ENCODE measurements around the gene DDX11.
"Not testable (repeated sequence)": the region's sequence is repeated elsewhere in the genome, so short reads cannot be mapped to it uniquely, and the experiment has no call there.

Gene DDX11

GRCh38 chr12:31100503-31101208 is 27.0 kb downstream of the DDX11 start:
- not testable (repeated sequence) for DNase-seq

DNA sequence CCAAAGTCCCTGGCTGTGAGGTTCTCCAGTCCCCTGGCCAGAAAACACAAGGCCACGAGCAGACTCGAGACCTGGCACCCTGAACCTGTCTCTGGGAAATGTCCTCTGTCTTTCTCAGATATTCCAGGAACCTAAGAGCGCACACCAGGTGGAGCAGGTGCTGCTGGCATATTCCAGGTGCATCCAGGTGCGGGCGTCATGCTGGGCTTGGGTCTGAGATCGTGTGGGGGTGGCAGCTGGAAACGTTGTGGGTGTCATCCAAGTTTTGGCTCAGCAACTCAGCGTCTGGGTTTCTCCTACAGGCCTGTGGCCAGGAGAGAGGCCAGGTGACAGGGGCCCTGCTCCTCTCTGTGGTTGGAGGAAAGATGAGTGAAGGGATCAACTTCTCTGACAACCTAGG is 28.5 kb downstream of the DDX11 start:
- not testable (repeated sequence) for DNase-seq

- not testable (repeated sequence) for DNase-seq
These were observed 28.9 kb downstream of the DDX11 start for GRCh38 chr12:31102596-31102995.

DNA sequence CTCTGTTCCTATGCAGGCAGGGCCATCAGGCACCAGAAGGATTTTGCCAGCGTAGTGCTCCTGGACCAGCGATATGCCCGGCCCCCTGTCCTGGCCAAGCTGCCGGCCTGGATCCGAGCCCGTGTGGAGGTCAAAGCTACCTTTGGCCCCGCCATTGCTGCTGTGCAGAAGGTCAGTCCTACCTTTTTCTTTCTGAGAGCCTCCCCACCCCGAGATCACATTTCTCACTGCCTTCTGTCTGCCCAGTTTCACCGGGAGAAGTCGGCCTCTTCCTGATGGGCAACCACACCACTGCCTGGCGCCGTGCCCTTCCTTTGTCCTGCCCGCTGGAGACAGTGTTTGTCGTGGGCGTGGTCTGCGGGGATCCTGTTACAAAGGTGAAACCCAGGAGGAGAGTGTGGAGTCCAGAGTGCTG is 29.9 kb downstream of the DDX11 start:
- DNase-seq, result not testable (repeated sequence)

- DNase-seq, result not testable (repeated sequence)
These were observed 30.6 kb downstream of the DDX11 start for GRCh38 chr12:31104220-31104619.

DNA sequence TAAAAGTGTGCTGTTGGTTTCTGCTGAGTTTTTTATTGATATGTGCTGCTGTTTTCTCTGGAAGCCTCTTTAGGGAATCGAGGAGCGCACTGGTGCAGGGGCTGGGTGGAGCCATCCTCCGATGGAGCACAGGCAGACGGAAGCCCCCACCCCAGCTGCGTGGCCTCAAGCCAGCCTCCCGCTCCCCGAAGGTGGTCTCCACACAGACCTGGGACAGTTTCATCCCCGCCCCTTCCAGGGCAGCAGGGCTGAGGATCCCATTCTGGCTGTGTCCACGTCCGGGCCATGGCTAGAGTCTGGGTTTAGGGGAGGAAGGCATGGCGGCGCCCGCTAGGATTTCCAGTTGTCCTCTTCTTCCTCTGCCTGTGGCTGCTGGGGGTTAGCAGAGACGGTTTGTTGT is 31.1 kb downstream of the DDX11 start:
- DNase-seq, result not testable (repeated sequence)

DNA sequence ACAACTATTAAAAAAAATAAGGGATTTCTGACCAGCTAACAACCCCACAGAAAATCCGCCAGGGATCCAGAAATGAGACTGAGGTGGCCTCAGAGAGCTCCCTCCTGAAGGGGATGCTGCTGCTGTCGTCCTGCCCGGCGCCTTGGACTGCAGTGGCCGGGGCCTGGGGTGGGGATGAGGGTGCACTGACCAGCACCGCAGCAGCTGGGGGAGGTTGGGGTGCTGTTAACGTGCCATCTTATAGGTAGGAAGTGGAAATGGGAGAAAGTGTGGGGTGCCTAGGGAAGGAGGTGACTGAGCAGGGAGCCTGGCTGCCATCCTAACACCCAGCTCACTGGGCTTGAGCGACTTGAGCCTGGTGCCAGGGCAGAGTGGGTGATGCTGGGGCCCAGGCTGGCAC is 32.0 kb downstream of the DDX11 start:
- DNase-seq, result no peak

DNA sequence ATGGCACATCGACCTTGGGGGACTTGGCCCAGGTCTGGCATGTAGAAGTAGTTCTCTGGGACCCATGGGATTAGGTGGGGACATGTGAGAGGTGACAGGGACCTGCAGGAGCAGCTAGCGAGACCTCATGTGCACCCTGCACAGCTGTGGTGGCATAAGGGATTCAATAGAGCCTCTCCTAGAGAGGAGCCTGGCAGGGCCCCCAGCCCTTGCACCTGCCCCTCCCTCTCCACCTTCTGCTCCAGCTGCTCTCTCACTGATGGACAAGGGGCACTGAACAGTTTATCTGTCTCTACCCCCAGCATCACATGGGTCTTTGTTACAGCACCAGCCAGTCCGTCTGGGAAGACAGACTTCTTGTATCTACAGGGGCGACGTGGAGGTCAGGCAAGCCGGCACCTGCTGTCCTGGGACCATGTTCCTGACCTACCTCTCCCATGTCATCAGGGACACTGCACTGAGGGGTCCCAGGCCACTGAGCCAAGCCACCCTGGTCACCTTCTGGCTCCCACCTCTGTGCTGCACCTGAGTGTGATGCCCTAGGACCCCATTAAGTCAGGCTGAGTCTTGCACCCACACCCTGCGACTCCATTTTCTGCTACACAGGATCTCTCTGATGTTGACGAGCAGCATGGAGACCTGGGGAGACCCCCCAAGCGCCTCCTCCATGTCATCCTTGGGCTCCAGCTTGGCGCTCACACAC is 32.6 kb downstream of the DDX11 start:
- no peak for DNase-seq

GRCh38 chr12:31109773-31110172 is 36.1 kb downstream of the DDX11 start:
- not testable (repeated sequence) for DNase-seq

GRCh38 chr12:31110263-31110662 is 36.6 kb downstream of the DDX11 start:
- not testable (repeated sequence) for DNase-seq

GRCh38 chr12:31115092-31115601 is 41.5 kb downstream of the DDX11 start:
- DNase-seq, result not testable (repeated sequence)

- not testable (repeated sequence) for DNase-seq
These were observed 43.2 kb downstream of the DDX11 start for GRCh38 chr12:31116846-31117202.

DNA sequence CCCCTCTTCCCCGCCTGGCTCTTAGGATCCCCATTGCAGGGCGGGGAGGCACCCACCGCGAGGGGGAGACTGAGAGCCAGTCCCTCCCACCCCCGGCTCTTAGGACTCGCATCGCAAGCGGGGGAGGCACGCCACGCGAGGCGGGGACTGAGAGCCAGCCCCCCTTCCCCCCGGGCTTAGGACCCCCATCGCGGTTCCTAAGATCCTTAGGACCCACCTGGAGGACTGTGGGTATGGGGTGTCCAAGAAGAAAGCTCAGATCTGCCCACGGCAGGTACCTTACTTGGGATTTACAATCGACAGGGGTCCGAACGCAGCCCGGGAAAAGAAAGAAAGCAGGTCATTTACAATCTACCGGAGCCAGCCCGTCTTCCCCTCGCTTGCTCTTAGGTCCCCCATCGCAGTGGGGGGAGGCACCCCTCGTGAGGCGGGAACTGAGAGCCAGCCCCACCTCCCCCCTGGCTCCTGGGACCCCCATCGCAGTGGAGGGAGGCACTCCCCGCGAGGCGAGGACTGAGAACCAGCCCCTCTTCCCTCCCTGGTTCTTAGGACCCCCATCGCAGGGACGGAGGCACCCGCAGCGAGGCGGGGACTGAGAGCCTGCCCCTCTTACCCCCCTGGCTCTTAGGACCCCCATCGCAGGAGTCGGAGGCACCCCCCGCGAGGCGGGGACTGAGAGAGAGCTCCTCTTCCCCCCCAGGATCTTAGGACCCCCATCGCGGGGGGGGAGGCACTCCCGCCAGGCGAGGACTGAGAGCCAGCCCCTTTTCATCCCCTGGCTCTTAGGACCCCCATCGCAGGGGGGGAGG is 43.7 kb downstream of the DDX11 start:
- DNase-seq, result no peak

- no peak for DNase-seq
These were observed 44.9 kb downstream of the DDX11 start for GRCh38 chr12:31118347-31119191.

- DNase-seq, result no peak
These were observed 45.6 kb downstream of the DDX11 start for GRCh38 chr12:31119192-31119802.

GRCh38 chr12:31119803-31120211 is 46.1 kb downstream of the DDX11 start:
- DNase-seq, result no peak

- DNase-seq, result no peak
These were observed 46.8 kb downstream of the DDX11 start for GRCh38 chr12:31120392-31121008.

DNA sequence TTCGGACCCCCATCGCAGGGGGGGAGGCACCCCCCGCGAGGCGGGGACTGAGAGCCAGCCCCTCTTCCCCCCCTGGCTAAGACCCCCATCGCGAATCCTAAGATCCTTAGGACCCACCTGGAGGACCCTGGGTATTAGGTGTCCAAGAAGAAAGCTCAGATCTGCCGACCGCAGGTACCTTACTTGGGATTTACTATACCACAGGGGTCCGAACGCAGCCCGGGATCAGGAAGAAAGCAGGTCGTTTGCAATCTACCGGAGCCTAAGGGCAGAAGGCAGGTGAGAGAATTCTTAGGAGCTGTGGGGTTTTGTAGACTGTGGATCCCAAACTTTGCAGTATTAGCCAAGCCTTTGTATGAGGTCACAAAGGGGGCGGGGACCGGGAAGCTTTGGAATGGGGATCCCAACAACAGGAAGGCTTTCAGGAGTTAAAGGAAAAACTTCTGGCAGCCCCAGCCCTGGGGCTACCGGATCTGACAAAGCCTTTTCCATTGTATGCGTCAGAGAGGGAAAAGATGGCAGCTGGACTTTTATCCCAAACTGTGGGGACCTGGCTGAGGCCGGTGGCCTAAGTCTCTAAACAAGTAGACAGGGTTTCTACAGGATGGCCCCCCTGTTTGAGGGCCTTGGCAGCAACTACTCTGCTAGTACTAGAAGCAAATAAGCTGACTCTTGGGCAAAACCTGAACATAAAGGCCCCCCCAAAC is 47.5 kb downstream of the DDX11 start:
- not testable (repeated sequence) for DNase-seq

DNA sequence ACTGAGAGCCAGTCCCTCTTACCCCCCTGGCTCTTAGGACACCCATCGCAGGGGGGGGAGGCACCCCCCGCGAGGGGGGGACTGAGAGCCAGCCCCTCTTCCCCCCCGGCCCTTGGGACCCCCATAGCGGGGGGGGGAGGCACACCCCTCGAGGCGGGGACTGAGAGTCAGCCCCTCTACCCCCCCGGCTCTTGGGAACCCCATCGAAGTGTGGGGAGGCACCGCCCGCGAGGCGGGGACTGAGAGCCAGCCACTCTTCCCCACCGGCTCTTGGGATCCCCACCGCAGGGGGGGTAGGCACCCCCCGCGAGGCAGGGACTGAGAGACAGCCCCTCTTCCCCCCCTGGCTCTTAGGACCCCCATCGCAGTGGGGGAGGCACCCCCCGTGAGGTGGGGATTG is 48.8 kb downstream of the DDX11 start:
- no peak for DNase-seq

DNA sequence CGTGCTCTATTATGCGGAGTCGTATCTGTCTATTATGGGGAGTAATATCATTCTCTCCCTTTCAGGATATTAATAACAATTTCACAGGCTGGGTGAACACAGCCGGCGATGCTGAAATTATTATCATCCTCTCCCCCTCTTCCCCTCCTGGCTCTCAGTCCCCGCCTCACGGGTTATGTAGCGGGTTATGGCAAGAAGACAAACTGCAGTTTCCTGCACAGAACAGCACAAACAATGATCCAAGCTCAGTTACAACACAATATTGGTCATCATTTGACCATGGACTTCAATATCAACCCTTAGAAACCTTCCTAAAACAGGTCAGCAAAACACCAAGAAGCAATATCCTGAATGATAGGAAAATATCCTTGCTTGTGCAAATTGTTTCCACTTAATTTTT is 50.5 kb downstream of the DDX11 start:
- not testable (repeated sequence) for DNase-seq

GRCh38 chr12:31125171-31125570 is 51.5 kb downstream of the DDX11 start:
- not testable (repeated sequence) for DNase-seq
